ENCODE data around the gene MT1A. TPM values are rescaled to one million over a fixed set of nuclear protein-coding genes. Genes with fewer than 3 reads are reported as not detected.
"Not testable (repeated sequence)": the region's sequence is repeated elsewhere in the genome, so short reads cannot be mapped to it uniquely, and the experiment has no call there.

The MT1A gene
- total and polyA plus RNA-seq, 2 experiments from 2014 or later = not detected

DNA sequence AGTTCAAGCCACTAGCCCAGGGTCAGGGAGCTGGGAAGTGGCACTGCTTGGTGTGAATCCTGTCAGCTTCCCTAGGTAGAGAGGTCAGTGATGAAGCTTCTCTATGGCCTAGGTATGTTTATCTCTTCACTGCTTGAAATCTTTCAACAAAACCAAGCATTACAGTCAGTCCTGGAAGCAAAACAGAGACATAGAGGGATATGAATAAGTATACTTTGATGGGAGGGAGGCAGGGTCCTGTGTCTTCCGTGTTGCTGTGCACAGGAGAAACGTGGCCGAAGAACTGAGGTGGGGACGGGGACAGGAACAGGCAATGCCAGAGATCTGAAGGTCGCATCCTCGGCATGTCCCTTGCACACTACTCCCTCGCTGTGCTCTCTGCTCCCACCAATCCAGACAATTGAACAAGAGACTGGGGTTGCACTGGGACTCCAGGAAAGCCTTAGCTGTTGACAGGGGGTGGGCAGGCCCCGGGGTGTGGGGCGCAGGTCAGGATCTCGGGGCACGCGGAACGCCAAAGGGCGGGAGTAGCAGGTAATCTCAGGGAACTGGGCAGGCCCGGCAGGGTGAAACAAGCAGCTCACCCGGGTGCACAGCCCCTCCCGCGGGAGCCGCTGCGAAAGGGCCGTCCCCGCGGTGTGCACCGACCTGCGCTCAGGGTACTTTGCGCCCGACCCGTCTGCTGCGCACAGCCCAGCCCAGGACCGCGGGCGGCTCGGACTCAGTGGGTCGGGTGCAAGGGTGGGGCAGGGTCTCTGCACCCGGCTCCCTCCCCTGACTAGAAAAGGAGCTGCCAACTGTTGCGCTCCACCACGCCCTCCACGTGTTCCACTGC lies 30.8 kb downstream of the MT1A start, which contains the start of gene MT1H:
TSS of gene MT1H (plus strand) at position 810 of the 835 bp plus-strand sequence. CDS start 71 bp downstream, outside the sequence.
- TF ChIP-seq, protein P1, sequence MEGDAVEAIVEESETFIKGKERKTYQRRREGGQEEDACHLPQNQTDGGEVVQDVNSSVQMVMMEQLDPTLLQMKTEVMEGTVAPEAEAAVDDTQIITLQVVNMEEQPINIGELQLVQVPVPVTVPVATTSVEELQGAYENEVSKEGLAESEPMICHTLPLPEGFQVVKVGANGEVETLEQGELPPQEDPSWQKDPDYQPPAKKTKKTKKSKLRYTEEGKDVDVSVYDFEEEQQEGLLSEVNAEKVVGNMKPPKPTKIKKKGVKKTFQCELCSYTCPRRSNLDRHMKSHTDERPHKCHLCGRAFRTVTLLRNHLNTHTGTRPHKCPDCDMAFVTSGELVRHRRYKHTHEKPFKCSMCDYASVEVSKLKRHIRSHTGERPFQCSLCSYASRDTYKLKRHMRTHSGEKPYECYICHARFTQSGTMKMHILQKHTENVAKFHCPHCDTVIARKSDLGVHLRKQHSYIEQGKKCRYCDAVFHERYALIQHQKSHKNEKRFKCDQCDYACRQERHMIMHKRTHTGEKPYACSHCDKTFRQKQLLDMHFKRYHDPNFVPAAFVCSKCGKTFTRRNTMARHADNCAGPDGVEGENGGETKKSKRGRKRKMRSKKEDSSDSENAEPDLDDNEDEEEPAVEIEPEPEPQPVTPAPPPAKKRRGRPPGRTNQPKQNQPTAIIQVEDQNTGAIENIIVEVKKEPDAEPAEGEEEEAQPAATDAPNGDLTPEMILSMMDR (IDR thresholded peaks at IDR 0.05; ENCODE audit: low read depth, low read length) = no peak
- H3K36me3 ChIP-seq = no peaks in the 10 kb centered on the region
- H3K27ac ChIP-seq = no peak within 1 kb of the TSS
- H3K4me3 ChIP-seq = no peak within 1 kb of the TSS
- no peak for DNase-seq (ENCODE audit: low read depth in 1 of 2, low spot score in 1 of 2)
- H3K4me1 ChIP-seq (ENCODE audit: low read depth) = no peaks in the 10 kb centered on the region
- no peaks in the 10 kb centered on the region for H3K9me3 ChIP-seq (ENCODE audit: low read depth)
- peaks cover 100% of the 10 kb centered on the region for H3K27me3 ChIP-seq

DNA sequence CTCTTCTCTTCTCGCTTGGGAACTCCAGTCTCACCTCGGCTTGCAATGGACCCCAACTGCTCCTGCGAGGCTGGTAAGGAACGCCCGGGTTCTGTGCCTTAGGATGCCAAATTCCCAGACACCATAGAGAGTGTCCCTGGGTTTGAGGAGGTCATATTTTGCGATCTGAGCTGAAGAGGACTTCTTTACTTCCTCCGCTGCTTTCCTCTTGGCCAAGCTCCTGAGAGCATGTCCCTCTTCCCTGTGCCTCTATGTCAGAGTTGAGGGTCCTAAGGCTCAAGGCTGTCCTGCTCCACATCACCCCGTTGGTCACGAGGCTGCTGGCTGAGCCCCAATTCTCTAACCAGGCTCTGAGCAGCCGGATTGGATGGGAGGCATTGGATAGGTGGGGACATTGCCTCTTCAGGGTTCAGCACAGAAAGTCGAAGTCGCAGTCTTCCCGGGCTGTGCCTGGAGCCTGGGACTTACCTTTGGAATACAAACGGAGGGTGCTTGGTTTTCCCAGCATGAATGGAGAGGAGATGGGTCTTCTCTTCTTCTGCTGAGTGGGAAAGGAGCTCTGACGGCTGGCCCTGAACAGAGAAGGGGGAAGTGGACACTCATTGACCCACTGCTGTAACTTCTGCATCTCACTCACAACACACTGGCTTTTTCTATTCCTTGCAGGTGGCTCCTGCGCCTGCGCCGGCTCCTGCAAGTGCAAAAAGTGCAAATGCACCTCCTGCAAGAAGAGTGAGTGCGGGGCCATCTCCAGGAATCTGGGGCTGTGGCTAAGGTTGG lies 31.6 kb downstream of the MT1A start:
- no peak overlapping the region for H3K4me3 ChIP-seq
- no peak overlapping the region for H3K27ac ChIP-seq
- H3K4me1 ChIP-seq (ENCODE audit: low read depth) = no peaks in the 10 kb centered on the region
- H3K9me3 ChIP-seq (ENCODE audit: low read depth) = no peaks in the 10 kb centered on the region
- H3K27me3 ChIP-seq = peaks cover 100% of the 10 kb centered on the region
- H3K36me3 ChIP-seq = no peaks in the 10 kb centered on the region
- DNase-seq (ENCODE audit: low read depth in 1 of 2, low spot score in 1 of 2) = no peak
- TF ChIP-seq, protein P1 (IDR thresholded peaks at IDR 0.05; ENCODE audit: low read depth, low read length) = no peak

DNA sequence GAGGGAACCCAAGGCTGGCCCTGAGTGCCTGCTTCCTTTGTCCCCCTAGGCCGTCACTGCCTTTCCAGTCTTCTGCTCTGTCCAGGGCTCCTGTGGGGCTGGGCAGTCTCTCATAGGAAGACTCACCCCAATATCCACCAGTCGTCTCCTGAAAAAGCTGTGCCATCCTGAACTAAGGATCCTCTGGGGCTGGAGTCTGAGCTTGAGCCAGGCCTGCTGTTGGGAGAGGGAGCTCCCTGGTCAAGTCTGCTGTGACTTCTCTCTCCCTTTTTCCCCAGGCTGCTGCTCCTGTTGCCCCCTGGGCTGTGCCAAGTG lies 32.1 kb downstream of the MT1A start:
- TF ChIP-seq, protein P1 (IDR thresholded peaks at IDR 0.05; ENCODE audit: low read depth, low read length) = no peak
- Histone ChIP-seq H3K4me3 (no peak overlapping the region), H3K36me3 (no peaks in the 10 kb centered on the region), H3K4me1 (ENCODE audit: low read depth) (no peaks in the 10 kb centered on the region), H3K27ac (no peak overlapping the region), H3K27me3 (peaks cover 100% of the 10 kb centered on the region), H3K9me3 (ENCODE audit: low read depth) (no peaks in the 10 kb centered on the region)
- no peak for DNase-seq (ENCODE audit: low read depth in 1 of 2, low spot score in 1 of 2)

DNA sequence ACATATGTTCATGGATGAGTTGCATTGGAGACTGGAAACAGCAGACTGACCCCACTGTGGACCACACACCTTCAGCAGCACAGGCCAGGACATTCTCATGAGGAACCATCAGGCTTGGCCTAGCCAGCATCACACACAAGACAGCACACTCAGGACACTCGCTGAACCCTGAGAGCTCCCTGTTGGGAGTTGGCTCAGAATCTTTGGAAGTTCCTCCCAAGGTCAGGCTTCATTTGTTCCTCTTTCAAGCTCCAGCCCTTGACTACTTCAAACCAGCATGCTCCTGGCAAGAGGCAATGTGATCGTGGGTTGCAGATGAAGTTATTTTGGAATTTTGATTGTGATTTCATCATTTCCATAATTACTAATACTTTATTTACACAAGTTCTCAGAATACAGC lies 33.2 kb downstream of the MT1A start:
- not testable (repeated sequence) for H3K36me3 ChIP-seq; H3K9me3 ChIP-seq (ENCODE audit: low read depth); H3K4me3 ChIP-seq; H3K27ac ChIP-seq; H3K4me1 ChIP-seq (ENCODE audit: low read depth); DNase-seq (ENCODE audit: low read depth in 1 of 2, low spot score in 1 of 2)
- peaks cover 100% of the 10 kb centered on the region for H3K27me3 ChIP-seq

DNA sequence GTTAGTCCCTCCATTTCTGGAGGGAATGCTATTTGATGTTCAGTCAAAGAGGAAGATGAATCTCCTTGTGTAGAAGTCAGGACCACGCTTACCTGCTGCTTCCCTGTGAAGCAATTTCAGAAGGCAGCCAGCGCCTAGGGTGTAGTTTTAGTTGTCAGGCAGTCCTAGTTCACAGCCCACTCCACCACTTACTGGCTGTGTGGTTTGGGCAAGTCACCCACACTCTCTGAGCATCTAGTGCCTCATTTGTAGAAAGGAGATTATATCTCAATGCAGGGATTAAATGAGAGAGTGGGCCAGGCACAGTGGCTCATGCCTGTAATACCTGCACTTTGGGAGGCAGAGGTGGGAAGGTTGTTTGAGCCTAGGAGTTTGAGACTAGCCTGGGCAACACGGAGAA lies 33.7 kb downstream of the MT1A start:
- H3K4me1 ChIP-seq (ENCODE audit: low read depth); DNase-seq (ENCODE audit: low read depth in 1 of 2, low spot score in 1 of 2); H3K9me3 ChIP-seq (ENCODE audit: low read depth); H3K4me3 ChIP-seq; H3K27ac ChIP-seq; H3K36me3 ChIP-seq: not testable (repeated sequence)
- H3K27me3 ChIP-seq = peaks cover 100% of the 10 kb centered on the region

DNA sequence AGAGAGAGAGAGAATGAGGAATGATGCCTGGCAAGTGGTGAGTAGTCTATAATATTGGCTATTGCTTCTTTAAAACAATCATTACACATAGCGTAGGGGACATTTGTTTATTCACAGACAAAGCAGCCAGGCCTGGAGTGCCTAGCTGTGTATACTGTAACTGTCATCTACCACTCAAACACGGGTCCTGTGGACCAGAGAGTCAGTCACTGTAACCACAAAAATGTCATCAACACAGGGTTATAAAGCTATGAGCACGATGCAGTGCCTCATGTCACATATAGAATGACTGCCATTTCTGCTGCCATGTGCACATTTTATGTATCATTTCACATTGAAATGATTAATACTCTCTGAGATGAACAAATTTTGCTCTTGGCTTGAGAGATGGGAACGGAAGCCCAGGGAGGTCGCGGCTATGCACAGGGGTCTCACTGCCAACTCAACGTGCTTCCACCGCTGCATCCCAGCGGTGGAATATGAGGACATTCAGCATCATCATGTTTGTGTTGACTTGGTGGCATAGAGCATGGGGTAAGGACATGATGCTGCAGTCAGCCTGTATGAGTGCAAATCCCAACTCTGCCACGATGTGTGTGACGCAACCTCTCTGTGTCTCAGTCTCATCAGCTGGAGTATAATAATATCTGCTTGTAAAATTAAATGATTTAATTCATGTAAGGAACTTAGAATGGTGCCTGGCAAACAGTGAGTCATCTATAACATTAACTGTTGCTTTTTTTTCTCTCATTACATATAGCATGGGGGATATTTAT lies 34.5 kb downstream of the MT1A start:
- Histone ChIP-seq H3K36me3 (no peaks in the 10 kb centered on the region), H3K4me3 (no peak overlapping the region), H3K27ac (no peak overlapping the region), H3K4me1 (ENCODE audit: low read depth) (peaks cover 4% of the 10 kb centered on the region), H3K27me3 (peaks cover 100% of the 10 kb centered on the region), H3K9me3 (ENCODE audit: low read depth) (no peaks in the 10 kb centered on the region)
- no peak for DNase-seq (ENCODE audit: low read depth in 1 of 2, low spot score in 1 of 2)
- TF ChIP-seq, protein P1 (IDR thresholded peaks at IDR 0.05; ENCODE audit: low read depth, low read length) = no peak
